Glomerular endothelial cell (primary cell): ENCODE results near the gene HK1. TPM values are rescaled to one million over a fixed set of nuclear protein-coding genes. Genes with fewer than 3 reads are reported as not detected.
"Not testable (repeated sequence)": the region's sequence is repeated elsewhere in the genome, so short reads cannot be mapped to it uniquely, and the experiment has no call there.

ENCODE experiments used
- DNase-seq: peaks from one replicate; pipeline ENCODE4 v3.0.0-alpha.2; 2011; ENCODE audit warnings: low read depth, low spot score; ENCODE audit errors: extremely low read depth
- total RNA-seq: library from RNA; depleted of rRNA; stranded (reverse); fragments of >200 nt; gene quantifications from 2 replicates; pipeline ENCODE4 v1.2.3, GENCODE V29; 2015

The HK1 gene
- 125 and 133 TPM in 2 replicates for total RNA-seq

GRCh38 chr10:69278446-69278963, at the start of gene HK1:
Gene HK1 (plus strand): TSS chr10:69278496.
- DNase-seq, result no peak

GRCh38 chr10:69229616-69229916, 48.7 kb upstream of the HK1 start:
- no peak for DNase-seq

GRCh38 chr10:69230128-69230527, 48.2 kb upstream of the HK1 start:
- DNase-seq, result no peak

GRCh38 chr10:69232252-69232651, 46.0 kb upstream of the HK1 start:
- DNase-seq, result no peak

GRCh38 chr10:69232736-69233480, 45.4 kb upstream of the HK1 start:
- no peak for DNase-seq

GRCh38 chr10:69234447-69234846, 43.8 kb upstream of the HK1 start:
- DNase-seq, result no peak

- DNase-seq, result no peak
These were observed 40.7 kb upstream of the HK1 start for GRCh38 chr10:69237528-69238159.

GRCh38 chr10:69239136-69239535, 39.2 kb upstream of the HK1 start:
- no peak for DNase-seq

- no peak for DNase-seq
These were observed 38.4 kb upstream of the HK1 start for GRCh38 chr10:69239816-69240434.

GRCh38 chr10:69240455-69240854, 37.8 kb upstream of the HK1 start:
- no peak for DNase-seq

- no peak for DNase-seq
These were observed 36.7 kb upstream of the HK1 start for GRCh38 chr10:69241575-69241974.

GRCh38 chr10:69242040-69242851, 36.0 kb upstream of the HK1 start:
- no peak for DNase-seq

GRCh38 chr10:69242852-69243212, 35.5 kb upstream of the HK1 start:
- DNase-seq, result no peak

GRCh38 chr10:69243817-69244216, 34.5 kb upstream of the HK1 start:
- no peak for DNase-seq

- no peak for DNase-seq
These were observed 32.3 kb upstream of the HK1 start for GRCh38 chr10:69246036-69246435.

- DNase-seq, result no peak
These were observed 31.5 kb upstream of the HK1 start for GRCh38 chr10:69246581-69247312.

- DNase-seq, result no peak
These were observed 31.0 kb upstream of the HK1 start for GRCh38 chr10:69247313-69247710.

GRCh38 chr10:69248117-69248730, 30.1 kb upstream of the HK1 start:
- DNase-seq, result no peak

GRCh38 chr10:69250041-69250440, 28.3 kb upstream of the HK1 start:
- no peak for DNase-seq

- DNase-seq, result not testable (repeated sequence)
These were observed 26.9 kb upstream of the HK1 start for GRCh38 chr10:69251417-69251816.
